Ishikawa (cell line): ENCODE results near the gene ATP2A2.

Source experiments
- CREB1 ChIP-seq: IDR thresholded peaks from 2 replicates; pipeline ENCODE4 v1.6.1; 2012; ENCODE audit warnings: low read depth
- EGR1 ChIP-seq: IDR thresholded peaks from 2 replicates; pipeline ENCODE4 v1.6.1; 2012
- EP300 ChIP-seq: IDR thresholded peaks from 2 replicates; pipeline ENCODE4 v1.6.1; 2012; ENCODE audit warnings: borderline replicate concordance
- FOXM1 ChIP-seq: IDR thresholded peaks from 2 replicates; pipeline ENCODE4 v1.6.1; 2012; ENCODE audit warnings: low read depth, borderline replicate concordance
- RAD21 ChIP-seq: IDR thresholded peaks from 2 replicates; pipeline ENCODE4 v1.6.1; 2012; ENCODE audit warnings: low read depth
- TAF1 ChIP-seq: IDR thresholded peaks from 2 replicates; pipeline ENCODE4 v1.6.1; 2012; ENCODE audit warnings: low read depth, mild to moderate bottlenecking
- TEAD4 ChIP-seq: IDR thresholded peaks from 2 replicates; pipeline ENCODE4 v1.6.1; 2012
- YY1 ChIP-seq: IDR thresholded peaks from 2 replicates; pipeline ENCODE4 v1.6.1; 2012; ENCODE audit warnings: low read depth
- ZBTB7A ChIP-seq: IDR thresholded peaks from 2 replicates; pipeline ENCODE4 v1.6.1; 2012; ENCODE audit warnings: low read depth
- TF ChIP-seq, protein P1 (sequence below): IDR thresholded peaks from 2 replicates; pipeline ENCODE4 v1.6.1; 2012
- TF ChIP-seq, protein P2 (sequence below): IDR thresholded peaks from 2 replicates; pipeline ENCODE4 v1.6.1; 2012; ENCODE audit warnings: low read depth, mild to moderate bottlenecking

DNA sequence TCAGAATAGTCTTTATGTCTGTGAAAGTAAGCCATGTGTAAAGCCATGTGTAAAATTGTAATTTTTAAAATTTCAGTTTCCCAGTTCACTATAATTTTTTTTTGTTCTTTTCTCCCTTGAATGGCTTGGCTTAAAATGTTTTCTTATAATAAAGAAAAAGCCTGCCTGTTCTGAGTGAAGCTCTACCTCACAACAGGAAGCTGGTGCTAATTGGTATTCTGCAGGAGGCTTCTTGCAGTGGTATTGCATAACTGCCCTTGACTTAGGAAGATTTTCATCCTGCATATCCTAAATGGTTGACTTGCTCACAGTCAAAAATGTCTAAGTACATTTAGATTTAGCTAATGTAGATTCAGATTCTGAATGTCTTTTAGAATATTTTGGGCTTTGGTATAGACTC, 49.5 kb downstream of the ATP2A2 start:
- TF ChIP-seq, protein P1, sequence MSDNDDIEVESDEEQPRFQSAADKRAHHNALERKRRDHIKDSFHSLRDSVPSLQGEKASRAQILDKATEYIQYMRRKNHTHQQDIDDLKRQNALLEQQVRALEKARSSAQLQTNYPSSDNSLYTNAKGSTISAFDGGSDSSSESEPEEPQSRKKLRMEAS = no peak
- no peak for TF ChIP-seq TEAD4
- TF ChIP-seq ZBTB7A = no peak
- TF ChIP-seq EP300 = no peak
- no peak for TF ChIP-seq CREB1
- no peak for TF ChIP-seq RAD21
- no peak for TF ChIP-seq TAF1
- no peak for TF ChIP-seq FOXM1
- TF ChIP-seq, protein P2, sequence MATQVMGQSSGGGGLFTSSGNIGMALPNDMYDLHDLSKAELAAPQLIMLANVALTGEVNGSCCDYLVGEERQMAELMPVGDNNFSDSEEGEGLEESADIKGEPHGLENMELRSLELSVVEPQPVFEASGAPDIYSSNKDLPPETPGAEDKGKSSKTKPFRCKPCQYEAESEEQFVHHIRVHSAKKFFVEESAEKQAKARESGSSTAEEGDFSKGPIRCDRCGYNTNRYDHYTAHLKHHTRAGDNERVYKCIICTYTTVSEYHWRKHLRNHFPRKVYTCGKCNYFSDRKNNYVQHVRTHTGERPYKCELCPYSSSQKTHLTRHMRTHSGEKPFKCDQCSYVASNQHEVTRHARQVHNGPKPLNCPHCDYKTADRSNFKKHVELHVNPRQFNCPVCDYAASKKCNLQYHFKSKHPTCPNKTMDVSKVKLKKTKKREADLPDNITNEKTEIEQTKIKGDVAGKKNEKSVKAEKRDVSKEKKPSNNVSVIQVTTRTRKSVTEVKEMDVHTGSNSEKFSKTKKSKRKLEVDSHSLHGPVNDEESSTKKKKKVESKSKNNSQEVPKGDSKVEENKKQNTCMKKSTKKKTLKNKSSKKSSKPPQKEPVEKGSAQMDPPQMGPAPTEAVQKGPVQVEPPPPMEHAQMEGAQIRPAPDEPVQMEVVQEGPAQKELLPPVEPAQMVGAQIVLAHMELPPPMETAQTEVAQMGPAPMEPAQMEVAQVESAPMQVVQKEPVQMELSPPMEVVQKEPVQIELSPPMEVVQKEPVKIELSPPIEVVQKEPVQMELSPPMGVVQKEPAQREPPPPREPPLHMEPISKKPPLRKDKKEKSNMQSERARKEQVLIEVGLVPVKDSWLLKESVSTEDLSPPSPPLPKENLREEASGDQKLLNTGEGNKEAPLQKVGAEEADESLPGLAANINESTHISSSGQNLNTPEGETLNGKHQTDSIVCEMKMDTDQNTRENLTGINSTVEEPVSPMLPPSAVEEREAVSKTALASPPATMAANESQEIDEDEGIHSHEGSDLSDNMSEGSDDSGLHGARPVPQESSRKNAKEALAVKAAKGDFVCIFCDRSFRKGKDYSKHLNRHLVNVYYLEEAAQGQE = no peak
- TF ChIP-seq EGR1 = no peak
- no peak for TF ChIP-seq YY1
